ENCODE measurements around the gene LILRA6. TPM values are rescaled to one million over a fixed set of nuclear protein-coding genes. Genes with fewer than 3 reads are reported as not detected.
A peak's percentile ranks its signal among the peaks of the same experiment; 100 is the strongest.

The LILRA6 gene
- total and polyA plus RNA-seq, 2 of the 13 experiments (the other 11 are each of a cell fraction or from before 2014, with no cell fraction given) = not detected

DNA sequence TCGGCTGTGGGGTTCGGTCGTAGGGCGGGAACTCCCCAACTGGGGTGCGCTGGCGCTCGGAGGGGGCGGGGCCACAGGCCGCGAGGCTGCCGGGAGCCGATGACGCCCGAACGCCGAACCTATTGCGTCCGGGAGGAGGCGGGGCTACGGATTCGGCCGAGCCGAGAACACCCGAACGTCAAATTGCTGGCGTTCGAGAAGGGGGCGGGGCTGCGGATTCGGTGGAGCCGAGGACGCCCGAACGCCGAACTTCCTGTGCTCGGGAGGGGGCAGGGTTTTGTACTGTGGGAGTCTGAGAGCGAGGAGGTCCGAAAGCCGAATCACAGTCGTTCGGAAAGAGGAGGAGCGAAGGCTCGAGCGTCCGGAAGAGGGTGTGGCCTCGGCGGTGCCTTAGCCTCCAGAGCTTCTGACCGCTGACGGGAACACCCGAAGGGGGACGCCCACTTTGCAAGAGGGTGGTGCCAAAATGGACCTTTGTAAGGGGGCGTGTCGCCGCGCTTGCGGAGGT is 52.0 kb downstream of the LILRA6 start (continued):
- peak; percentile 4; the same call in 1 of the 2 replicates for TF ChIP-seq SNAPC4 (CRISPR knock-in tag; IDR thresholded peaks at IDR 0.05)
- TF ChIP-seq GMEB2 (CRISPR knock-in tag; IDR thresholded peaks at IDR 0.05; ENCODE audit: low read depth) = no peak
- no peak for TF ChIP-seq ZNF407 (CRISPR knock-in tag; IDR thresholded peaks at IDR 0.05; ENCODE audit: not compliant biosample characterization)
- no peak for TF ChIP-seq ZNF263 (CRISPR knock-in tag; IDR thresholded peaks at IDR 0.05)
- TF ChIP-seq ZNF235 (CRISPR knock-in tag; IDR thresholded peaks at IDR 0.05; ENCODE audit: borderline replicate concordance) = no peak
- TF ChIP-seq ZNF772 (CRISPR knock-in tag; IDR thresholded peaks at IDR 0.05) = 0 out of 2 replicates have a peak, but pooled peaks have one; percentile 11
- no peak for TF ChIP-seq ZSCAN12 (CRISPR knock-in tag; IDR thresholded peaks at IDR 0.05)
- TF ChIP-seq ZNF143 (CRISPR knock-in tag; IDR thresholded peaks at IDR 0.05) = peak; percentile 81
- TF ChIP-seq SSRP1 (CRISPR knock-in tag; IDR thresholded peaks at IDR 0.05) = no peak
- no peak for TF ChIP-seq SMAD3 (CRISPR knock-in tag; IDR thresholded peaks at IDR 0.05)
- no peak for TF ChIP-seq TOPORS (CRISPR knock-in tag; IDR thresholded peaks at IDR 0.05)
- no peak for TF ChIP-seq ZNF432 (CRISPR knock-in tag; IDR thresholded peaks at IDR 0.05; ENCODE audit: borderline replicate concordance)
- TF ChIP-seq FOXA3 (CRISPR knock-in tag; IDR thresholded peaks at IDR 0.05) = no peak
- no peak for TF ChIP-seq ZNF337 (CRISPR knock-in tag; IDR thresholded peaks at IDR 0.05; ENCODE audit: borderline replicate concordance, low read depth)
- TF ChIP-seq EZH2 (conservative IDR thresholded peaks at IDR 0.05; ENCODE audit: low read depth, low read length) = no peak
- no peak for TF ChIP-seq HNRNPK (IDR thresholded peaks at IDR 0.05; ENCODE audit: low read depth, low read length, poor library complexity, severe bottlenecking)

Measured in HepG2 (cell line).